HepG2 (cell line): ENCODE data around the gene PLET1. TPM values are rescaled to one million over a fixed set of nuclear protein-coding genes. Genes with fewer than 3 reads are reported as not detected.

Experiments
- ATAC-seq: fragments of 200-7000 bp; cut with Tn5 transposase; 3 replicates; pipeline ENCODE4 v1.9.1; 2020; ENCODE audit warnings: mild to moderate bottlenecking, moderate library complexity
- BruUV-seq: library from RNA; stranded (reverse); fragments of 400-500 nt; replicated peaks from 2 replicates; lab custom pipeline; 2021; lab: Mats Ljungman, UMichigan
- CTCF ChIA-PET: fragments of 300-600 bp; formaldehyde crosslinking; extraction: SDS; loops from one replicate; lab custom pipeline; 2021; ENCODE audit warnings: low total read pairs, inconsistent platforms, low intra/inter-chr PET ratio; lab: Yijun Ruan, JAX
- POLR2A ChIA-PET: fragments of 350-600 bp; sonication (Branson Sonifier 250); formaldehyde crosslinking; loops from one replicate; lab custom pipeline; 2020; ENCODE audit warnings: antibody characterized with exemption, inconsistent platforms; lab: Yijun Ruan, JAX
- DNase-seq: peaks from one replicate; pipeline ENCODE4 v3.0.0-alpha.2; 2015; ENCODE audit warnings: low spot score
- FAIRE-seq: peaks from 3 replicates; lab custom pipeline; 2011; peaks lifted over from hg19 to GRCh38; lab: Jason Lieb, UNC
- H2AFZ ChIP-seq: one replicate; pipeline ENCODE4 v1.6.1; 2011; ENCODE audit warnings: low read length, inconsistent platforms
- H3K27ac ChIP-seq: fragments of 300-600 bp; 3 replicates; pipeline ENCODE4 v1.8.0; 2011; ENCODE audit warnings: mixed run types, mild to moderate bottlenecking, mixed read lengths, low read length, inconsistent platforms; ENCODE audit not compliant: insufficient read depth; ENCODE audit errors: extremely low read length
- H3K27me3 ChIP-seq, 2 experiments: fragments of 200-600 bp in 1 of 2; 2 replicates in 1 of 2; 3 replicates in 1 of 2; pipeline versions ENCODE4 v1.6.0 to v1.8.0; 2011; ENCODE audit warnings: low read length in 2 of 2, mild to moderate bottlenecking in 2 of 2, moderate library complexity in 2 of 2, inconsistent platforms in 1 of 2; ENCODE audit not compliant: insufficient read depth in 2 of 2, control insufficient read depth in 1 of 2
- H3K36me3 ChIP-seq, 2 experiments: fragments of 200-600 bp in 1 of 2; replicated peaks in 1 of 2; 2 replicates in 1 of 2; 3 replicates in 1 of 2; pipeline versions ENCODE4 v1.5.1 to v1.8.0; 2011; ENCODE audit warnings: low read length in 2 of 2, inconsistent platforms in 1 of 2; ENCODE audit not compliant: insufficient read depth in 2 of 2, control insufficient read depth in 1 of 2
- H3K4me1 ChIP-seq: 2 replicates; pipeline ENCODE4 v1.5.1; 2012; ENCODE audit warnings: low read length, inconsistent platforms; ENCODE audit not compliant: insufficient read depth
- H3K4me2 ChIP-seq: 2 replicates; pipeline ENCODE4 v1.6.0; 2011; ENCODE audit warnings: low read depth, low read length, inconsistent platforms
- H3K4me3 ChIP-seq, 3 experiments: fragments of 200-600 bp in 1 of 3; sonication (generic), shearing (Covaris generic) in 1 of 3; replicated peaks in 1 of 3; 2 replicates each; pipeline ENCODE4 v1.5.1; 2011 to 2016; ENCODE audit warnings: low read length in 3 of 3, inconsistent platforms in 2 of 3, low read depth in 2 of 3, mild to moderate bottlenecking in 2 of 3, control low read depth in 1 of 3, mixed read lengths in 1 of 3; ENCODE audit not compliant: insufficient read depth in 1 of 3
- H3K79me2 ChIP-seq: one replicate; pipeline ENCODE4 v1.6.1; 2011; ENCODE audit warnings: low read length, inconsistent platforms; ENCODE audit not compliant: insufficient read depth
- H3K9ac ChIP-seq: 2 replicates; pipeline ENCODE4 v1.6.0; 2011; ENCODE audit warnings: mild to moderate bottlenecking, low read depth, low read length, inconsistent platforms; ENCODE audit not compliant: insufficient read depth
- H3K9me3 ChIP-seq: 2 replicates; pipeline ENCODE4 v1.5.1; 2012; ENCODE audit warnings: mild to moderate bottlenecking, low read length
- H4K20me1 ChIP-seq: 2 replicates; pipeline ENCODE4 v1.6.0; 2011; ENCODE audit warnings: inconsistent platforms, mild to moderate bottlenecking, low read length, moderate library complexity; ENCODE audit not compliant: insufficient read depth
- HNRNPK ChIP-seq: fragments of 200-400 bp; formaldehyde crosslinking; IDR thresholded peaks from 2 replicates; pipeline ENCODE4 v1.6.1; 2018; ENCODE audit warnings: low read length, low read depth, moderate library complexity, mild to moderate bottlenecking; ENCODE audit not compliant: poor library complexity, severe bottlenecking
- PITX1 ChIP-seq: sonication (generic); formaldehyde crosslinking; IDR thresholded peaks from 2 replicates; pipeline ENCODE4 v1.5.1; 2020; ENCODE audit warnings: mild to moderate bottlenecking, missing genetic modification reagents
- REXO4 ChIP-seq: sonication (generic); formaldehyde crosslinking; IDR thresholded peaks from 2 replicates; pipeline ENCODE4 v1.8.0; 2022; ENCODE audit warnings: missing genetic modification reagents, mild to moderate bottlenecking, borderline replicate concordance
- SRSF1 ChIP-seq: fragments of 200-400 bp; formaldehyde crosslinking; optimal IDR thresholded peaks from 2 replicates; pipeline ENCODE3; 2017; ENCODE audit warnings: mild to moderate bottlenecking, low read depth, low read length, moderate library complexity
- TP53 ChIP-seq: sonication (generic); formaldehyde crosslinking; conservative IDR thresholded peaks from 2 replicates; pipeline ENCODE4 v1.4.0; 2020; ENCODE audit warnings: missing genetic modification reagents
- ZBTB7B ChIP-seq: sonication (generic); formaldehyde crosslinking; IDR thresholded peaks from 2 replicates; pipeline ENCODE4 v1.4.0; 2020; ENCODE audit warnings: missing genetic modification reagents
- ZFYVE20 ChIP-seq: sonication (generic); formaldehyde crosslinking; IDR thresholded peaks from 2 replicates; pipeline ENCODE4 v1.8.0; 2023; ENCODE audit warnings: low read depth, mild to moderate bottlenecking, moderate library complexity, missing genetic modification reagents, borderline replicate concordance
- ZNF569 ChIP-seq: sonication (generic); formaldehyde crosslinking; IDR thresholded peaks from 2 replicates; pipeline ENCODE4 v1.5.0; 2020; ENCODE audit warnings: mild to moderate bottlenecking, missing genetic modification reagents, moderate library complexity, borderline replicate concordance
- ZNF589 ChIP-seq: sonication (generic); formaldehyde crosslinking; conservative IDR thresholded peaks from 2 replicates; pipeline ENCODE4 v1.8.0; 2022; ENCODE audit warnings: mild to moderate bottlenecking, moderate library complexity, missing genetic modification reagents
- ZNF780A ChIP-seq: sonication (generic); formaldehyde crosslinking; IDR thresholded peaks from 2 replicates; pipeline ENCODE4 v1.8.0; 2022; ENCODE audit warnings: mild to moderate bottlenecking, missing genetic modification reagents, moderate library complexity
- ZSCAN29 ChIP-seq: sonication (generic); formaldehyde crosslinking; conservative IDR thresholded peaks from 2 replicates; pipeline ENCODE4 v1.4.0; 2020; ENCODE audit warnings: mild to moderate bottlenecking, missing genetic modification reagents
- WGBS: methylation state at CpG from one replicate; pipeline ENCODE4 v1.1.6; 2017; ENCODE audit warnings: low lambda C conversion rate; 5-methylcytosine and 5-hydroxymethylcytosine counted together
- in situ Hi-C: cut with HindIII; loops from 2 replicates; pipeline ENCODE4 v1.10.0; 2017; ENCODE audit warnings: low pct_unique_long_range_greater_than_20kb; ENCODE audit not compliant: extremely low pct_ligation_motif_present
- intact Hi-C: fragments of 100-400 bp; cut with micrococcal nuclease; formaldehyde crosslinking; loops from one replicate; pipeline ENCODE4 v1.10.0; 2022; ENCODE audit not compliant: unreplicated experiment
- polyA plus RNA-seq, 8 experiments: library from polyadenylated mRNA; depleted of rRNA in 3 of 8; stranded (reverse) in 7 of 8; unstranded in 1 of 8; fragments of >200 nt; fragmentation: Illumina TruSeq in 4 of 8; extraction: Trizol in 4 of 8; gene quantifications; 2 replicates each; pipeline versions ENCODE4 v1.2.1 to v1.2.3, GENCODE V29; 2011 to 2016; ENCODE audit warnings: low read depth in 4 of 8, missing spikeins in 1 of 8, mixed read lengths in 1 of 8; ENCODE audit not compliant: insufficient read depth in 1 of 8
- total RNA-seq, 5 experiments: library from RNA; depleted of rRNA; stranded (reverse); fragments of >200 nt; fragmentation: Illumina TruSeq; extraction: Trizol; gene quantifications; 2 replicates each; pipeline ENCODE4 v1.2.3, GENCODE V29; 2016; ENCODE audit warnings: low read depth in 1 of 5
- TF ChIP-seq, protein P1 (sequence below): conservative IDR thresholded peaks from 2 replicates; pipeline ENCODE4 v1.6.1; 2018; ENCODE audit warnings: missing genetic modification reagents
- TF ChIP-seq, protein P2 (sequence below): sonication (generic); formaldehyde crosslinking; IDR thresholded peaks from 2 replicates; pipeline ENCODE4 v1.5.1; 2020; ENCODE audit warnings: missing genetic modification reagents, mild to moderate bottlenecking, borderline replicate concordance

Gene PLET1
- total and polyA plus RNA-seq, 2 of the 13 experiments (the other 11 are each of a cell fraction or from before 2014, with no cell fraction given) = not detected

DNA sequence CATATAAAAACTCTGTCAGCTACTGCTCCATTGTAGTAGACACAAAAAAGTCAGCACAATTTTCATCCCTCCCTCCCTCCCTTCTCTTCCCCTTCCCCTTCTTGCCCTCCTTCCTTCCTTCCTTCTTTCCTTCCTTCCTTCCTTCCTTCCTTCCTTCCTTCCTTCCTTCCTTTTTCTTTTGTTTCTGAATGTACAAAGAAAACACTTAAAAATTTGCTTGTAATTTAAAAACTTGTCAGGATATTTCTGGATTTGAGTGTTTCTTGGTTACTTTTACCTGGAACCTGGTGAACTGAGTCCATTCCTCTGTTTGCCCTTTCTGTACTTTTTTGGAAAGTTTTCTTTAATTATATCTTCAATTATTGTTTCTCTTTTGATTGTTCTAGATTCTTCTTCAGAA, 31.5 kb upstream of the PLET1 start:
- no peak overlapping the region for H3K4me2 ChIP-seq
- peaks cover 13% of the 10 kb centered on the region for H3K4me1 ChIP-seq
- H3K9me3 ChIP-seq = no peaks in the 10 kb centered on the region
- H3K36me3 ChIP-seq = no peaks in the 10 kb centered on the region
- BruUV-seq = no TSS peak
- in situ Hi-C loops = no loop called here
- no peak overlapping the region for H3K27ac ChIP-seq
- TF ChIP-seq, protein P1, sequence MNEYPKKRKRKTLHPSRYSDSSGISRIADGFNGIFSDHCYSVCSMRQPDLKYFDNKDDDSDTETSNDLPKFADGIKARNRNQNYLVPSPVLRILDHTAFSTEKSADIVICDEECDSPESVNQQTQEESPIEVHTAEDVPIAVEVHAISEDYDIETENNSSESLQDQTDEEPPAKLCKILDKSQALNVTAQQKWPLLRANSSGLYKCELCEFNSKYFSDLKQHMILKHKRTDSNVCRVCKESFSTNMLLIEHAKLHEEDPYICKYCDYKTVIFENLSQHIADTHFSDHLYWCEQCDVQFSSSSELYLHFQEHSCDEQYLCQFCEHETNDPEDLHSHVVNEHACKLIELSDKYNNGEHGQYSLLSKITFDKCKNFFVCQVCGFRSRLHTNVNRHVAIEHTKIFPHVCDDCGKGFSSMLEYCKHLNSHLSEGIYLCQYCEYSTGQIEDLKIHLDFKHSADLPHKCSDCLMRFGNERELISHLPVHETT (CRISPR knock-in tag) = no peak
- TF ChIP-seq HNRNPK = peak; percentile 5
- FAIRE-seq = no peak
- CTCF ChIA-PET = no interaction called here
- POLR2A ChIA-PET = no interaction called here
- no peak overlapping the region for H3K9ac ChIP-seq
- no peaks in the 10 kb centered on the region for H3K79me2 ChIP-seq
- intact Hi-C loops = no loop called here
- no peaks in the 10 kb centered on the region; a peak in 1 of 5 replicates for H3K27me3 ChIP-seq
- no peak overlapping the region for H3K4me3 ChIP-seq
- no peaks in the 10 kb centered on the region for H4K20me1 ChIP-seq
- no peak for ATAC-seq
- no peak for DNase-seq
- H2AFZ ChIP-seq = no peak overlapping the region

DNA sequence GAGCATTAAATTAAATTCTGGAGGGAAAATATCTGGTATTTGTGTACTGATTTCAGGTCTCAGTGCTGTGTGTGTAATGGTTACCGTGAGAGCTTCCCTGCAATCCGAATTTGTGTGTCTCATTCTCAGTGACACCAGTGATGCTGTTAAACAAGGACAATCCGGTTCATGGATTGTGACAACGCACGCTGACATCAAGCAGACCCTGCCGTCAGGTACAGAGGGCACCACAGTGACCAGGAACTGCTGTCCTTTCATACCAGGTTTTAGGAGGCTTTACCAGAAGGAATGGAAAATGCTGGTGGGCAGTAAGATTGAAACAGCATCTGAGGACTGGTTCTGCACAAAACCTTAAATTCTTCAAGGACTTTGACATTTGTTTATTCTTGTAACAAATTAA, 30.5 kb upstream of the PLET1 start:
- Histone ChIP-seq H3K79me2 (no peaks in the 10 kb centered on the region), H3K9ac (no peak overlapping the region), H4K20me1 (no peaks in the 10 kb centered on the region), H3K36me3 (no peaks in the 10 kb centered on the region), H3K4me1 (peaks cover 13% of the 10 kb centered on the region), H3K4me3 (no peak overlapping the region), H2AFZ (no peak overlapping the region), H3K27ac (no peak overlapping the region), H3K9me3 (no peaks in the 10 kb centered on the region), H3K4me2 (no peak overlapping the region), H3K27me3 (no peaks in the 10 kb centered on the region; a peak in 1 of 5 replicates)
- no peak for ATAC-seq
- DNase-seq = no peak
- BruUV-seq = no TSS peak
- in situ Hi-C loops = no loop called here
- WGBS = 71% methylated on average over 4 of the region's 6 CpGs
- ChIA-PET CTCF (interaction anchor here (1.1 to 2.9 kb wide), 2 partner anchors 163 to 264 kb away, joined by 4 to 15 read pairs; no protein-coding TSS in a partner anchor), POLR2A (no interaction called here)
- intact Hi-C loops = no loop called here
- no peak for FAIRE-seq
- no peak for TF ChIP-seq SRSF1
- no peak for TF ChIP-seq PITX1 (CRISPR knock-in tag)
- no peak for TF ChIP-seq ZFYVE20
- TF ChIP-seq REXO4 (CRISPR knock-in tag) = no peak
- TF ChIP-seq TP53 (CRISPR knock-in tag) = no peak
- TF ChIP-seq ZNF780A (CRISPR knock-in tag) = no peak
- no peak for TF ChIP-seq ZNF589 (CRISPR knock-in tag)
- TF ChIP-seq ZNF569 (CRISPR knock-in tag) = no peak
- TF ChIP-seq ZBTB7B (CRISPR knock-in tag) = no peak
- TF ChIP-seq ZSCAN29 (CRISPR knock-in tag) = no peak
- TF ChIP-seq, protein P2, sequence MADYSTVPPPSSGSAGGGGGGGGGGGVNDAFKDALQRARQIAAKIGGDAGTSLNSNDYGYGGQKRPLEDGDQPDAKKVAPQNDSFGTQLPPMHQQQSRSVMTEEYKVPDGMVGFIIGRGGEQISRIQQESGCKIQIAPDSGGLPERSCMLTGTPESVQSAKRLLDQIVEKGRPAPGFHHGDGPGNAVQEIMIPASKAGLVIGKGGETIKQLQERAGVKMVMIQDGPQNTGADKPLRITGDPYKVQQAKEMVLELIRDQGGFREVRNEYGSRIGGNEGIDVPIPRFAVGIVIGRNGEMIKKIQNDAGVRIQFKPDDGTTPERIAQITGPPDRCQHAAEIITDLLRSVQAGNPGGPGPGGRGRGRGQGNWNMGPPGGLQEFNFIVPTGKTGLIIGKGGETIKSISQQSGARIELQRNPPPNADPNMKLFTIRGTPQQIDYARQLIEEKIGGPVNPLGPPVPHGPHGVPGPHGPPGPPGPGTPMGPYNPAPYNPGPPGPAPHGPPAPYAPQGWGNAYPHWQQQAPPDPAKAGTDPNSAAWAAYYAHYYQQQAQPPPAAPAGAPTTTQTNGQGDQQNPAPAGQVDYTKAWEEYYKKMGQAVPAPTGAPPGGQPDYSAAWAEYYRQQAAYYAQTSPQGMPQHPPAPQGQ = no peak
